Measurements from ENCODE around the gene SLC30A5. TPM values are rescaled to one million over a fixed set of nuclear protein-coding genes. Genes with fewer than 3 reads are reported as not detected.

The SLC30A5 gene
- total RNA-seq, 1 donor from 2014 or later: 45.6 TPM

GRCh38 chr5:69170495-69170894 lies 76.7 kb downstream of the SLC30A5 start:
- H3K9me3 Mint-ChIP-seq: peaks cover 4% of the 10 kb centered on the region
- H3K4me2 ChIP-seq: peak overlapping the region; percentile 89
- H3K4me3 Mint-ChIP-seq: peak overlapping the region; percentile 51
- peaks cover 67% of the 10 kb centered on the region for H3F3A ChIP-seq (ENCODE audit: low read depth)
- H3K27me3 ChIP-seq: no peaks in the 10 kb centered on the region
- TF ChIP-seq EZH2 (IDR thresholded peaks at IDR 0.05) (no peak), CTCF (IDR thresholded peaks at IDR 0.05) (no peak), EZH2phosphoT487 (IDR thresholded peaks at IDR 0.05) (no peak)
- H4K20me1 ChIP-seq (ENCODE audit: low read depth): peaks cover 54% of the 10 kb centered on the region
- no peak overlapping the region for H3K9ac ChIP-seq
- H3K27ac Mint-ChIP-seq: no peak overlapping the region
- peaks cover 34% of the 10 kb centered on the region for H3K36me3 ChIP-seq
- no peak for DNase-seq (ENCODE audit: low spot score)
- peak overlapping the region; percentile 6 for H3K4me3 ChIP-seq
- H3K79me2 ChIP-seq (ENCODE audit: low read depth): peaks cover 71% of the 10 kb centered on the region
- H3K36me3 Mint-ChIP-seq: peaks cover 46% of the 10 kb centered on the region
- H3K4me1 Mint-ChIP-seq: peaks cover 38% of the 10 kb centered on the region
- H3K4me1 ChIP-seq: peaks cover 21% of the 10 kb centered on the region
- H3K27me3 Mint-ChIP-seq (ENCODE audit: insufficient read depth, low read depth): peaks cover 6% of the 10 kb centered on the region
- no peaks in the 10 kb centered on the region for H3K9me3 ChIP-seq (ENCODE audit: low read depth)
- no peak overlapping the region for H2AFZ ChIP-seq (replicated peaks)
- H3K27ac ChIP-seq: no peak overlapping the region

- Histone ChIP-seq H3K27ac (no peak overlapping the region), H3K4me3 (peak overlapping the region; percentile 1), H3F3A (ENCODE audit: low read depth) (peaks cover 69% of the 10 kb centered on the region), H3K9ac (no peak overlapping the region), H3K4me2 (peak overlapping the region; percentile 89), H3K36me3 (peaks cover 35% of the 10 kb centered on the region), H3K9me3 (ENCODE audit: low read depth) (no peaks in the 10 kb centered on the region), H4K20me1 (ENCODE audit: low read depth) (peaks cover 58% of the 10 kb centered on the region), H3K27me3 (no peaks in the 10 kb centered on the region), H3K4me1 (peaks cover 21% of the 10 kb centered on the region), H3K79me2 (ENCODE audit: low read depth) (peaks cover 71% of the 10 kb centered on the region), H2AFZ (replicated peaks) (no peak overlapping the region)
- TF ChIP-seq EZH2phosphoT487 (IDR thresholded peaks at IDR 0.05) (no peak), CTCF (IDR thresholded peaks at IDR 0.05) (no peak), EZH2 (IDR thresholded peaks at IDR 0.05) (no peak)
- peaks cover 2% of the 10 kb centered on the region for H3K9me3 Mint-ChIP-seq
- no peak overlapping the region for H3K27ac Mint-ChIP-seq
- no peak for DNase-seq (ENCODE audit: low spot score)
- no peak overlapping the region for H3K4me3 Mint-ChIP-seq
- H3K36me3 Mint-ChIP-seq: peaks cover 49% of the 10 kb centered on the region
- peaks cover 36% of the 10 kb centered on the region for H3K4me1 Mint-ChIP-seq
- peaks cover 6% of the 10 kb centered on the region for H3K27me3 Mint-ChIP-seq (ENCODE audit: insufficient read depth, low read depth)
Measured at GRCh38 chr5:69170969-69171368, 77.2 kb downstream of the SLC30A5 start.

Small RNA genes within 50 kb of the gene (small RNA-seq; reads per million reads assigned to genes)
- gene SNORA50D: not detected
- gene SUMO2P4: not detected

Other genes with a start within 250 kb of the SLC30A5 start
- gene CCNB1, start 73.1 kb downstream of the SLC30A5 start, total RNA-seq (ENCODE audit: low replicate concordance): 317 and 408 TPM in 2 replicates
- gene CENPH, start 95.6 kb downstream of the SLC30A5 start, total RNA-seq (ENCODE audit: low replicate concordance): 160 and 303 TPM in 2 replicates
- gene CDK7, start 140.9 kb downstream of the SLC30A5 start, total RNA-seq (ENCODE audit: low replicate concordance): 38.0 and 57.3 TPM in 2 replicates
- gene CCDC125, start 238.8 kb downstream of the SLC30A5 start, total RNA-seq (ENCODE audit: low replicate concordance): 0.53 and 0.54 TPM in 2 replicates

All from neural progenitor cell (in vitro differentiated cells).